Smooth muscle cell of the brain vasculature (primary cell): ENCODE data around the gene PLPP4.
A peak's percentile ranks its signal among the peaks of the same experiment; 100 is the strongest.

Source experiments
- DNase-seq: peaks from one replicate; pipeline ENCODE4 v3.0.0-alpha.2; 2012; ENCODE audit warnings: low read depth, low spot score

Gene PLPP4

DNA sequence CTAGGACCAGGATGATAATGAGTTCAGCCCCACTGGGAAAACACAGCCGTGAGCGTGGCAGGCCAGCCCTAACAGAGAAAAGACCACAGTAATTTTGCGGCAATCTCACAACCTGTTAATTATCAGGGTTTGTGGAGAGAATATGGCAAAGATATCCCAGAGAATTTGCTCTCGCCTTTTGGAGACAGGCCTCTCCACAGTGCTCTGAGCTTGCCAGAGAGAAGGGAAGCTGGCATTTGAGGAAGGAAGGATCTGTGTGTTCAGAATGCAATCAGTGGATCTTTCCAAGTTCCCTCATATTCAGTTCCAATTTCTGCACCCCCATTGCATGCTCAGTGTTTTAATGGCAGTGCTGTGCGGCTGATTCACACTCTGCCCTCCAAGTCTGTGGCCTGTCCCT is 60.2 kb downstream of the PLPP4 start:
- no peak for DNase-seq

DNA sequence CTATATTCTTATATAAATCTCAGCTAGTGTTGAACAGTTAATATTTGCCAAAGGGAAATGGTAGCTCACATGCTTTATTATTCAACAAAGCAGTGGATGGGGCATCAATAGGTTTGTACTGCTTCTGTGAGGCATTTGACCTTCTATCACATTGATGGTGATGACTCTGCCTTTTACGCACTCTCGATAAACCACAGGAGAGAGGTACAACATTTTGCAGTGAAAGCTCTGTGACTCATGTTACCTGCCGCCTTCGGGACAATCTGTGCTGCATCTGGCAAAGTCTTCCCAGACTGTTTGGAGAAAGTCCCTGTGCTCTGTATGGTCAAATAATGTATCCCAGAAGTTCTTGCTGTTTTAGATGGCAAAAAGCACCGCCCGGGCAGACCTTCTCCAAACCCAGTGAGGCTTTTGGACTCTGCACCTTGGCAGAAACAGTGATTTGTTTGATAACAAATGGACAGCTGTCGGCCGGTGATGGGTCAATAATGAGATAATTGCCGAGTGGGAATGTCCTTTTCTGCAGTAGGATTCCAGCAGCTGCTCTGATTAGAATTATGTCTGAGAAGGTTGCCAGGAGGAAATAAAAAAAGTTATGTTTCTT is 61.0 kb downstream of the PLPP4 start:
- DNase-seq = no peak

DNA sequence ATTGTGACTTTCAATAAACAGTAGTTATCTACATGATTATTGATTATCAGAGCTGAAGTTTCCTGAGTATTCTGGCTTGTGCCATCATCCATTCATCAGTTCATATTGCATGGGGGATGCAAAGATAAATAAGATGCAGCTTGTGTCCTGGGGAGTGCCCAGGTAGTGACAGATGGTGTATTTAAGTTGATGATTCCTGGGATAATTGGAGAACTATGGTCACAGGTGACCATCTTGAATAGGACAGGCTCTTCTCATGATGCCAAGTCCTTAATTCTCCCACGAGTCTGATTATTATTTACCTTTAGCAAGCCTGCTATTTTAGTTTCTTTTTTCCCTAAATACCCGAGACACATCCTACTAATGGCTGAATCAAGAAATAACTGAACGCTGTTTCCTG is 64.9 kb downstream of the PLPP4 start:
- DNase-seq = no peak

DNA sequence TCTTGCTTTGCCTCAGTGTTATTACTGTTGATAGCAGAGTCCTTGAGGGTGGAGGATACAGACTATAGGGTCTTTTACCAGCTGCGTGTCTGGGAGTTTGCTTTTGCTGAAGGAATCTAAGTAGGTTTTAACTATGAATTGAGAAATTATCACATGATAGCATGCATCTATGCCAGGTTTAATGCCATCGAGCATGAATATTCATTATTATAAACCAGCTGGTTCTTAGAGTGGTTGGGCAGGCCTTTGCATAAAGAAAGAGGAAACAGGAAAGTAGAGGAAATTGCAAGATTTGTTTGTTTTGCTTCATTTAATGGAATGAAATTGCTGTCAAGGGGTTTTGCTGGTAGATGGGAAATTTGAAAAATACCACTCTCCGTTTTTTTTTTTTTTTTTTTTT is 70.7 kb downstream of the PLPP4 start:
- no peak for DNase-seq

DNA sequence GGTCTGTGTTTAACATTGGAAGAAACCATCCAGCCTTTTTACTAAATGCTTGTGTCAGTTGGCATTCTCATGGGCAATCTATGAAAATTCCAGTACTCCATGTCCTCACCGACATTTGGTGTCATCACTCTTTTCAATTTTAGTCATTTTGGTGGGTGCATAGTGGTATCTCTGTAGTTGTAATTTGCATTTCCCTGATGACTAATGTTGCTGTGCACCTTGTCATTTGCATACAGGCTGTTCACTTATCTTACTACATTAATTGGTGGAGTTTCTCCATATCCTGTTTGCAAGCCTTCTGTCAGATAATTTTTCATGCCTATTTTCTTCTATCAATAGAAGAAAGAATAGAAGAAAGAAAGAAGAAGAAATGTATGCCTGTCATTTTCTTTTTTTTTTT is 73.7 kb downstream of the PLPP4 start:
- DNase-seq = no peak

DNA sequence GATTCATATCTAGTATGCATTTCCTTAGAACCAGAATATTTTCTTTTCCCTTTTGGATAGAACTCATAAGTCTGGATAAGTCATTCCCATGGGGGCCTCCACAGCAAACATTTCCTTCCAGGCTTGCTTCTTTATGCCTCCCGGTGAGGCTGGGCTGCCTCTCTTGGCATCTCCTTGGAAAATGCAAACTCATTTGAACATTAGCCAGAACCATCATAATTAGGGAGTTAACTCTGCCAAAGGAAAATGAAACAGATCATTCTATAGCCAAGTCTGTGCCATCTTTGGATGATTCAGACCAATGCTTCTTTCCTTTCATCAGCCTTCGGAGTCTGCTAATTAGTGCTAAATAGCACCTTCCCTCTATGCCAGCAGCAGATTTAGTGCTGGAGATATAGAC is 81.1 kb downstream of the PLPP4 start:
- DNase-seq = no peak

DNA sequence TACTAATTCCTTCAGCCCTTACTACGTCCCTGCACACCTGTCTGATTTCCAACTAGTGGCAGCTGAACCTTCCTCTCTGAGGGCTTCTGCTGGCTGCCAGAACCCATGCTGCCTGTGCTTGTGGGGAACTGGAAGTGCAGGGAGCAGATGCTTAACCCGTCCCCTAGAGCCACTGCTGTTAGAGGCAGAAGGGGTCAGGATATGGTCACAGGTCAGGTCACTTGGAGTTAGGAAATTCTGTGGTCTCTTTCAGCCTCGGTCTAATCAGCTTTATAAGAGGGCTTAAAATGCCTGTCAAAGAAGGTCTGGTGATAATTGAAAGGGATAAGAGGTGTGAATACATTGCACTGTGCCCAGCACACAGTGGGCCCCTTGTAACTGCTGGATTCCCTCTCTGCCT is 82.0 kb downstream of the PLPP4 start:
- no peak for DNase-seq

DNA sequence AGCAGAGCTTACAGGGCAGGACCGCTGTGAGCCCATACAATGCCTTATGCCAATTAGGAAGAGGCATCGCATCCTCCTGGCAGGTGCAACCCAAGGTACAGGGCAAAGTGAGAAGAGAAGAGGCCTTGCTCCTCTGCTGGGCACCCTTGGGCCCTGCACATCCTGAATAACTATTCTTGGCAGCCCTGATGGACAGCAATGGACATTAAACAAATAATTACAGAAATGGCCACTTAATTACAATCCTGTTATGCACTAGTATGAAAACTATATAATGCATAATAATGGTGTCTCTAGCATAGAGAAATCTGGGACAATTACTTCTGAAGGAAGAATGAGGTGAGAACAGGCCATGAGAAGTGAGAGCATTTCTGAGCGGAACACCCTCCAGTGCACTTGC is 83.5 kb downstream of the PLPP4 start:
- DNase-seq = no peak

DNA sequence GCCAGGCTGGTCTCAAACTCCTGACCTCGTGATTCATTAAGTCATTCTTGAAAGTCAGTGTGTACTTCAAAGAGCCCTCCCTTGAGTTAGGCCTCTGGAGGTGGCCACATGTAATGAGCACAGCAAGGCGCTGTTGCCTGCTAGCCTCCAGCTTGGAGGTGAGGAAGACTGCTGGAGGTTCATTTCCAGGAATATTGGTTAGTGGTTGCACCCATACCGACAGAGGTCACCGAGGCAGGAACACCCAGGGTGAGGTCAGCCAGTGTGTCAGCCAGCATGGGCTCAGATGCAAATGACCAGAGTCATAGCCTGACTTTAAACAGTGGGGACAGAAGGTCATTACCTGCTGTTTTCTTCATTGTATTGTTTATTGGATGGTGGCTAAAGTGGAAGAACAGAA is 85.0 kb downstream of the PLPP4 start:
- no peak for DNase-seq

DNA sequence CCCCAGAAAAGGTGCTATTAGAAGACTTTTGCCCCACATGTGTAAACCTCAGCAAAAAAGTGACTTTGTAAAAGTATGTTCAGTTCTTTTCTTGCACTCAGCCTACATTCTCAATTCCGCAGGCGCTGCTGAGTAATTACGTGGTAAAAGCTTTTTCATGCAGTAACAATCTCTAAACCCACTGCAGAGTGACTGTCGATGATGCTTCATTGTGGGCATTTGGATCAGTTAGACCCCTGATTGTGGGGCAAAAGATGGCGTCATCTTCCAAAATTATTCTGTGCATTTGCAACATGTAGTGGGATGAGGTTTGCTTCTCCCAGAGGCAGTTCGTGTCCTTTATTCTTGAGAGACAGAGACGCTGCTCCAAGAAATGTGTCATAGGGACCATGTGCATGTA is 85.6 kb downstream of the PLPP4 start:
- DNase-seq = no peak

DNA sequence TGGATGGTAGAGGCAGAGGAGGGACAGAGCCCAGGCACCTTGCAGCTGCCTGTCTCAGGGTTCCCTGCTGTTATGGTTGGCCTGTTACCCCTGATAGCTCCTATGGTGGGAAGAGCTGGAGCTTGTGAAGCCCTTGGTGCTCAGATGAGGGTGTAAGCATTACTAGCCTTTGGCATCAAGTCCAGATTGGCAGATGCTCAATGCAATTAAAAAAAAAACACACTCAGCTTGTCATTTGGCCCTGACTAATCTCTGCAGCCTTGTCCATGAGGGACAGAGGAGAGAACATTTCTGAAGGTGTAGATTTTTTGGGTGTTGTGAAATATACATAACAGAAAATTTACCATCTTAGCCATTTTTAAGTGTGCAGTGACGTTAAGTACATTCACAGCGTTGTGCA is 86.3 kb downstream of the PLPP4 start:
- DNase-seq = no peak

DNA sequence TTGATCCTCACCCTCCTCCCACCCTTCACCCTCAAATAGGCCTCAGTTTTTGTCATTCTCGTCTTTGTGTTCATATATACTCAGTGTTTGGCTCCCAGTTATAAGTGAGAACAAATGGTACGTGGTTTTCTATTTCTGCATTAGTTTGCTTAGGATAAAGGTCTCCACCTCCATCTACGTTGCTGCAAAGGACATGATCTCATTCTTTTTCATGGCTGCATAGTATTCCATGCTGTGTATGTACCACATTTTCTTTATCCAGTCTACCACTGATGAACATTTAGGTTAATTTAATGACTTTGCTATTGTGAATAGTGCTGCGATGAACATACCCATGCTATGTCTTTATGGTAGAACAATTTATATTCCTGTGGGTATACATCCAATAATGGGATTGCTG is 91.2 kb downstream of the PLPP4 start:
- no peak for DNase-seq

DNA sequence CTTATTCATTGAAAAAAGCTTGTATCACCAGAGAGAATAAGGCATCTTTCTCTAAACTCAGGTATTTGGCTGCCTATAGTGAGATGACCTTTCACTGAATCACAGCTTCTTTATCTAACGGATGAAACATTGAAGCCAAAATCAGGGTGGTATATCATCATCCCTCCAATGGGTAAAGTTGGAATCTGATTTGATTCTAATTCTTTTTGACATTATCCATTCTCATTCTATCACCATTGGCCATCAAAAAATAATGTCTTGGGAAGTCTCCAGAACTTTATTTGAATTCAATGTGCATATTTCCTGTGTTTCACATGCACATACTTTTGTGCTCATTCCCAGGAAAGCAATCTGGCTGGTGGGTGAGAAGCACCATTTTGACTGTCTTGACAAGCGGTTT is 95.2 kb downstream of the PLPP4 start:
- no peak for DNase-seq

DNA sequence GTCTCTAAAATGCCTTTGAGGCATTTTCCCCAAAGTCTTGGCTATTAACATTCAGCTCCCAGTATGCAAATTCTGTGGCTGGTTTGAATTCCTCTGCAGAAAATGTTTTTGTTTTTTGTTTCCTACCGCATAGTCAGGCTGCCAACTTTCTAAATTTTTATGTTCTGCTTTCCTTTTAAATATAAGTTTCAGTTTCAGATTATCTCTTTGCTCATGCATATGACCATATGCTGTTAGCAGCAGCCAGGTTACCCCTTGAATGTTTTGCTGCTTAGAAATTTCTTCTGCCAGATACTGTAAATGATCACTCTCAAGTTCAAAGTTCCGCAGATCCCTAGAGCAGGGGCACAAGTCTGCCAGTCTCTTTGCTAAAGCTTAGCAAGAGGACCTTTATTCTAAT is 96.9 kb downstream of the PLPP4 start:
- DNase-seq = no peak

DNA sequence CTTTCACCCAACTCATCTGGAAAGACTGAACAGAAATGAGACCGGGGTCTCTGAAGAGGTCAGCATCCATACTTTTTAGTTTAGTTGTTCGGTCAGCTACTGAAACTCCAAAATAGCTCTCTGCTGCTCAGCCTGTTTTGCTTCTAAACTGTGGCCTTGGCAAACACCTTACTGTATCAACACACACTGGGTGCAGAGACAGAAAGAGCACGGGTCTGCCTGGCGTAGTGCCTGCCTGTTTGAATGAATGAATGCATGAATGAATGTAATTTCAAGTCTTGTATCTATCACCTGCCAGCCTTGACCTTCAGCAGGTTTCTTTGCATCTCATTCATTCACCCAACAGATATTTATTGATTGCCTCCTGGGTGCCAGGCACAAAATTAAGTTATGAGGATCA is 98.4 kb downstream of the PLPP4 start:
- DNase-seq = no peak

DNA sequence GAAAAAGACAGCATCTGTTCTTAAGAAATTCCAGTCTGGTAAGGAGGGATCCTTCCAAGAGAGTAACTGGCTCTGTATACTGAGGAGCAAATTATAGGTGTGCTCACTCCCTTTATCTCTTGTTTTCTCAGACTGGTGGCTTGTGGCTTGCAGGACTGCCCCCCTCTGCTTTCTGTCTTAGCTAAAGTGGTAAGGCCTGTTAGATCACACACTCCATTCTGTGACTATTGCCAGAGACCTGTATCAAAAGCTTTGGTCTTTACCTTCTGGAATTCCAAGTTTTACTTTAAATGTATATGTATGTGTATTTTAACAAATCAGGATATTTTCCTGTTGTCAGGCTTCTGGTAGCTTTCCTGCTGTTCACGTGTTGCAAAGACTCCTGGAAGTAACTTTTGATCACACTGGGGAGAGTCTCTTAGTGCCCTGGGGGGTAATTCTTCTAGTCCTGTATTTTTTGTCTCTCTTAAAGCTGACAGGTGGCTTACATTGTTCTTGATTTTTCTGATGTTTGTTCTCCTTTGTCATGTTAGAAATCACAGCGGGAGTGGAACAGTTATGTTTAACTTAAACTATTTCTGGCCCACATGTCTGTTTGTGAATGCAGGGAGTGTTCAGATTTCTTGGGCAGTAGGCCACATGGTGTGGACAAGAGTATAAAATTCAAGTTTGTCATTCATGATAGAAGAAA is 99.0 kb downstream of the PLPP4 start:
- peak; percentile 41 for DNase-seq

DNA sequence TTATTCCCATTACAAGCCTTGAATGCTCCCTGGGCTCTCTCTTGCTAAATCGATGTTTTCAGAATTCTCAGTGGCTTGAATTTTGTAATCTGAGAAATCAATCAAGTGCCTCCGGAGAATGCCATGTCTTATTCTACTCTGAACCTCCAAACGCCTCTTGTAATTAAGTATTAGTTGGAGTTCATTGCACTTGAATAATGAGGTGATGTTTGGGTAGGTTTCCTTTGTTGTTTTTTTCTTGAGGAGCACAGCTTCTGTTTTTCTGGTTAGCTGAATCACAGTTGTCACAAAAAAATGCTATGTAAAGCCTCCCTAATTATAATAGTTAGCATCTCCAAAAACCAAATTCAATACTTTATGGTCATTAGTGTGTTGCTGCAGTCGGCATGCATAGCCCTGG is 100.3 kb downstream of the PLPP4 start:
- no peak for DNase-seq

DNA sequence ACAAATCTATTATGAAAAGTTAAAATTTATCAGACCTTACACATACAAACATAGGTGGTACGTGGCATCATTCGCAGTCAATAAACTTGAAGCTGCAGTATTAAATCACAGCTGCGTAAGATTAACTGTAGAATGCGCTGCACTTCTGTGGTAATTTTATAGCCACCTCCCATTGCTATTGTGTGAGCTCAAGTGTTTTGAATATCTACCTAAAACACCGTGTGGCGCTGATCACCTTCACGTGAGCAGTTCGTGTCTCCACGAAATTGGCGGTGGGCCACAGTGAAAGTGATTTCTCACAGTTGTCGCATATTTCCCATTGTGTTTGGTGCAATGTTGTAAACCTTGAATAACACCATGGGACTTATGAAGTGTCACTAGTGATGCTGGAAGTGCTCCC is 102.8 kb downstream of the PLPP4 start:
- no peak for DNase-seq

DNA sequence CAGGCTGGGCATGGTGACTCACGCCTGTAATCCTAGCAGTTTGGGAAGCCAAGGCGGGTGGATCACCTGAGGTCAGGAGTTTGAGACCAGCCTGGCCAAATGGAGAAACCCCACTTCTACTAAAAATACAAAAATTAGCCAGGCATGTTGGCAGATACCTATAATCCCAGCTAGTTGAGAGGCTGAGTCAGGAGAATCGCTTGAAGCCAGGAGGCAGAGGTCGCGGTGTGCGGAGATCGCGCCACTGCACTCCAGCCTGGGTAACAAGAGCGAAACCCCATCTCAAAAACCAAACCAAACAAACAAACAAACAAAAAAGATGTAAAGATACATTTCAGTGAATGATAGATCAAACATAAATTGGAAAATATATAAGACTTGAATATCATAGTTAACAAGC is 105.9 kb downstream of the PLPP4 start:
- no peak for DNase-seq

DNA sequence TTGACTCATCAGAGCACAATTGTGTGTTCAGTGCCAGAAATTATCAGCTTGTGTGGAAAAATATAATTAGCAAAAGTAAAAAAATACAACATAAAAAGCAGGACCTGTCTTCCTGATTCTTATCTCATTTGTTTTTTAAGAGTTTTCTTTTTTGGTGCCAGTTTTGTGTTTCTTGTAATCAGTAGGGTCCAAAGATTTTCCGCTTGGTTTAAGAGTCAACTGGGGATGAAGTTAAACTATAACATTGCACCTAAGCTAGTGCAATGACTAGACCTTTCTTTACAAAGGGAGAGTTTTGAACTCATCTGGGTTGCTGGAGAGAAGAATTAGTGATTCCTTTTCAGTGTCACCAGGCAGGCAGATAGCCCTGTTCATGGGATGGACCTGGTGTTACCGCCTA is 113.4 kb downstream of the PLPP4 start:
- DNase-seq = no peak

DNA sequence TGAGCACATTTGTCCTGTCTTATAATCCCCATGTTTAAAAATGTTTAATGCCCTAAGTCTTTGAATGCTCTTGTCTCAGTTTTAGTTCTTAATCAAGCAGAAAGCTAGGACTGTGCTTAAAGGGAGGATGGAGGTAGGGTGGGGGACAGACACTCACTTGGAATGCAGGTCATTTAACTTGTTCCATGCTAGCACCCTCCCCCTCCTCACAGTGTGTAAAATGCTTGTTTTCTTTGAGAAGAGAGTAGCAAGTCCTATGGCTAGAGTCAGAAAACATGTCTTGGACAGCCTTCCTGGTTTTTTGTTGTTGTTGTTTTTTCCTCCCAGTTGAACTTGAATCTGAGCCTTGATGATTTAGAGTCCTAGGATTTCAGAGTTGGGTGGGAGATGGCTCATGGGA is 114.2 kb downstream of the PLPP4 start:
- no peak for DNase-seq

DNA sequence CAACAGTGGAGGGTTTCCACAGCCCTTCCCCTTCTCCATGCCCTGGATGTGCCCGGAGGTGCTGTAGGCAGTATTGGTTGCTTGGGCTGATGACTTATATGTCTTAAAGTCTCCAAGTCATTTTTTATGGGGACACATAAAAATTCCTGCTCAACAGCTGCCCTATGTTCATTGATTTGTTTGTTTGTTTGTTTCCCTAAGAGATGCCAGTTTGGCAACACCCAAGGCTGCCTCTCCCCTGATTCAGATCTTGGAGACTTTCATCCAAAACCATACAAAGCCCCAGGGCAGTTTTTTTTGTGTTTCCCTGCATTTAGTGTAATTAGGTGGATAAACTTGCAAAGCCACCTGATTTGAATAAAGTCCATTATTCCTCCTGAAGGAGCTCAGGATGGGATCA is 115.3 kb downstream of the PLPP4 start:
- no peak for DNase-seq

DNA sequence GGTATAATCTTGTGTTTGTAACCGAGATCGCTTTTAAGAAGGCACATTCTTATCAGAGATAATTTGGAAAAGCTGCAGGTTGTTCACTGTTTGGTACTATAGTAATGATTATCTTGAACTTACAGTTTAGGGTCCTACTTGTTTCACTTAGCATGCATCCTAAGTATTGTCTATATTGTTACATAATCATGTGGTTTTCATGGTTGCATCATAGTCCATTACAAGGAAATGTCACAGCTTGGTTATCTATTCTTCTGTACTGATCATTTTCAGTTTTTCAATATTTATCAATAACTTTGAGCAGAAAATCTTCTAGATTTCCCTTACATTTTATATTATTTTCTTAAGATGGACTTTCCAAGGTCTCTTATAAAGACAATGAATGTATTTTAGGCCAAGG is 116.3 kb downstream of the PLPP4 start:
- no peak for DNase-seq

DNA sequence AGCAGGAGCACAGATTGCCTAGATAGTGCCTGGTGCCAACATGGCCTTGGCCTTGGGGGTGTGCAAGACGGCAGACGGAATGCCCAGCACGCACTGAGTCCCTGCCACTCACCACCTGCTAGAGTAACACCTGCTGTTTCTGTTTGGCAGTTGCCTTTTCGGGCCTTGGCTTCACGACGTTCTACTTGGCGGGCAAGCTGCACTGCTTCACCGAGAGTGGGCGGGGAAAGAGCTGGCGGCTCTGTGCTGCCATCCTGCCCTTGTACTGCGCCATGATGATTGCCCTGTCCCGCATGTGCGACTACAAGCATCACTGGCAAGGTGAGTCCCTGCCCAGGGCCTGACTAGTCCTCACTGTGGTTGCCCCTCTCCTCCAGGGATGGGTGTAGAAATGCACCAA is 118.0 kb downstream of the PLPP4 start:
- no peak for DNase-seq
